OCI-LY7 (cell line): ENCODE data around the gene MKI67. TPM values are rescaled to one million over a fixed set of nuclear protein-coding genes. Genes with fewer than 3 reads are reported as not detected.
"Not testable (repeated sequence)": the region's sequence is repeated elsewhere in the genome, so short reads cannot be mapped to it uniquely, and the experiment has no call there.

Source experiments
- BruUV-seq: library from RNA; stranded (reverse); fragments of 400-500 nt; replicated peaks from 2 replicates; lab custom pipeline; 2021; lab: Mats Ljungman, UMichigan
- CTCF ChIA-PET: fragments of 300-600 bp; sonication (Branson Sonifier 250); formaldehyde crosslinking; loops from one replicate; lab custom pipeline; 2022; ENCODE audit warnings: antibody characterized with exemption; ENCODE audit not compliant: unreplicated experiment; lab: Charles Lee
- POLR2A ChIA-PET: fragments of 300-600 bp; sonication (Branson Sonifier 250); formaldehyde crosslinking; loops from one replicate; lab custom pipeline; 2022; ENCODE audit warnings: antibody characterized with exemption; lab: Charles Lee
- DNase-seq: peaks from one replicate; pipeline ENCODE4 v3.0.0-alpha.2; 2015; ENCODE audit warnings: low spot score
- H2AFZ ChIP-seq: fragments of 200-600 bp; sonication (generic), shearing (Covaris generic); 2 replicates; pipeline ENCODE4 v1.6.1; 2014; ENCODE audit warnings: mild to moderate bottlenecking, antibody characterized with exemption, low read length, moderate library complexity
- H3K27ac ChIP-seq: fragments of 200-600 bp; sonication (generic); 2 replicates; pipeline ENCODE4 v1.5.1; 2014; ENCODE audit warnings: mixed run types, low read depth, mild to moderate bottlenecking, moderate library complexity, low read length, inconsistent platforms; ENCODE audit not compliant: poor library complexity, severe bottlenecking
- H3K36me3 ChIP-seq: fragments of 200-600 bp; sonication (generic); 2 replicates; pipeline ENCODE4 v1.6.1; 2014; ENCODE audit warnings: mild to moderate bottlenecking, antibody characterized with exemption, low read length, moderate library complexity, mixed read lengths; ENCODE audit not compliant: insufficient read depth
- H3K4me1 ChIP-seq: fragments of 200-600 bp; sonication (generic); 2 replicates; pipeline ENCODE4 v1.5.1; 2014; ENCODE audit warnings: mild to moderate bottlenecking, low read length; ENCODE audit not compliant: insufficient read depth, poor library complexity, severe bottlenecking
- H3K4me2 ChIP-seq: fragments of 200-600 bp; sonication (generic); 2 replicates; pipeline ENCODE4 v1.6.1; 2014; ENCODE audit warnings: mild to moderate bottlenecking, low read length
- H3K4me3 ChIP-seq: fragments of 200-600 bp; sonication (generic); 2 replicates; pipeline ENCODE4 v1.5.1; 2014; ENCODE audit warnings: mild to moderate bottlenecking, low read depth, low read length; ENCODE audit not compliant: poor library complexity, severe bottlenecking
- H3K79me2 ChIP-seq: fragments of 200-600 bp; sonication (generic); 2 replicates; pipeline ENCODE4 v1.6.1; 2016; ENCODE audit warnings: low read depth, mild to moderate bottlenecking, low read length, moderate library complexity, mixed read lengths; ENCODE audit not compliant: insufficient read depth
- H3K9me2 ChIP-seq: fragments of 200-600 bp; sonication (generic); 2 replicates; pipeline ENCODE4 v1.6.1; 2016; ENCODE audit warnings: mild to moderate bottlenecking, low read length, mixed read lengths; ENCODE audit not compliant: insufficient read depth
- H3K9me3 ChIP-seq: fragments of 200-600 bp; sonication (generic); 2 replicates; pipeline ENCODE4 v1.6.1; 2014; ENCODE audit warnings: mild to moderate bottlenecking, mixed run types, low read length, mixed read lengths
- H4K20me1 ChIP-seq: fragments of 200-600 bp; sonication (generic); 2 replicates; pipeline ENCODE4 v1.6.1; 2014; ENCODE audit warnings: mild to moderate bottlenecking, antibody characterized with exemption, low read length, moderate library complexity, mixed read lengths; ENCODE audit not compliant: insufficient read depth
- EZH2phosphoT487 ChIP-seq: fragments of 200-600 bp; sonication (generic); IDR thresholded peaks from 2 replicates; pipeline ENCODE4 v1.6.1; 2018; ENCODE audit warnings: low read depth, borderline replicate concordance, mild to moderate bottlenecking, mixed run types, antibody characterized with exemption, low read length, moderate library complexity, mixed read lengths
- intact Hi-C: fragments of 100-400 bp; cut with micrococcal nuclease; formaldehyde crosslinking; loops from one replicate; pipeline ENCODE4 v1.10.0; 2022; ENCODE audit not compliant: unreplicated experiment
- total RNA-seq, 2 experiments: library from RNA; depleted of rRNA in 1 of 2; stranded (reverse); fragments of >200 nt in 1 of 2; shearing (Covaris generic) in 1 of 2; gene quantifications; 2 replicates each; pipeline ENCODE4 v1.2.3, GENCODE V29; 2014 to 2022
- TF ChIP-seq, protein P1 (sequence below): fragments of 200-600 bp; sonication (generic); conservative IDR thresholded peaks from 2 replicates; pipeline ENCODE4 v1.5.1; 2014; ENCODE audit warnings: mild to moderate bottlenecking, antibody characterized with exemption, low read length, moderate library complexity, mixed read lengths

MKI67 gene
- total RNA-seq, 2 experiments from 2014 or later: 139 to 192 TPM

DNA sequence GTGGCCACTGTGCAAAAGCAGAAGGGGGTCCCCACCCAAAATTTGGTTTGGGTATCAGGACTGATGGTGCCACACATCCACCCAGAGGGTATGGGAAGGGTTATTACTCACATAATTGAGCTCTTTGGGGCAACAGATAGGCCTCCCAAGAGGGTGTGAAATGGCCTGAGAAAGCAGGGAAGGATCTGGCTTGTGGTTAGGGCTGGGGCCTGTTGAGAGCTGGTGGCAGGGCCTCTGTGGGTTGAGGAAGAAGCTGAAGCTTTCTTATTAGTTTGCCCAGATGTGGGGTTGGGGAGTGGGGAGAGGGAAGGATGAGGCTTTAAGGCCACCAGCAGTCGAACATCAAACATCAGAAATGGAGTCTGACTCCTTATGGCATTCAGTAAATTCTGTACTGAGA, 18.3 kb upstream of the MKI67 start:
- Histone ChIP-seq H3K36me3 (no peaks in the 10 kb centered on the region), H3K4me1 (peaks cover 10% of the 10 kb centered on the region), H3K9me2 (no peaks in the 10 kb centered on the region), H3K4me2 (no peak overlapping the region), H3K9me3 (no peaks in the 10 kb centered on the region), H3K79me2 (no peaks in the 10 kb centered on the region), H4K20me1 (no peaks in the 10 kb centered on the region), H2AFZ (no peak overlapping the region), H3K4me3 (no peak overlapping the region), H3K27ac (no peak overlapping the region)
- POLR2A ChIA-PET: interaction anchor here (0.5 kb wide), 1 partner anchor 9 kb away, joined by 3 read pairs; no protein-coding TSS in a partner anchor
- DNase-seq: no peak
- no peak for TF ChIP-seq EZH2phosphoT487
- TF ChIP-seq, protein P1, sequence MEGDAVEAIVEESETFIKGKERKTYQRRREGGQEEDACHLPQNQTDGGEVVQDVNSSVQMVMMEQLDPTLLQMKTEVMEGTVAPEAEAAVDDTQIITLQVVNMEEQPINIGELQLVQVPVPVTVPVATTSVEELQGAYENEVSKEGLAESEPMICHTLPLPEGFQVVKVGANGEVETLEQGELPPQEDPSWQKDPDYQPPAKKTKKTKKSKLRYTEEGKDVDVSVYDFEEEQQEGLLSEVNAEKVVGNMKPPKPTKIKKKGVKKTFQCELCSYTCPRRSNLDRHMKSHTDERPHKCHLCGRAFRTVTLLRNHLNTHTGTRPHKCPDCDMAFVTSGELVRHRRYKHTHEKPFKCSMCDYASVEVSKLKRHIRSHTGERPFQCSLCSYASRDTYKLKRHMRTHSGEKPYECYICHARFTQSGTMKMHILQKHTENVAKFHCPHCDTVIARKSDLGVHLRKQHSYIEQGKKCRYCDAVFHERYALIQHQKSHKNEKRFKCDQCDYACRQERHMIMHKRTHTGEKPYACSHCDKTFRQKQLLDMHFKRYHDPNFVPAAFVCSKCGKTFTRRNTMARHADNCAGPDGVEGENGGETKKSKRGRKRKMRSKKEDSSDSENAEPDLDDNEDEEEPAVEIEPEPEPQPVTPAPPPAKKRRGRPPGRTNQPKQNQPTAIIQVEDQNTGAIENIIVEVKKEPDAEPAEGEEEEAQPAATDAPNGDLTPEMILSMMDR: no peak
- BruUV-seq: no TSS peak
- intact Hi-C loops: no loop called here
- CTCF ChIA-PET: no interaction called here

DNA sequence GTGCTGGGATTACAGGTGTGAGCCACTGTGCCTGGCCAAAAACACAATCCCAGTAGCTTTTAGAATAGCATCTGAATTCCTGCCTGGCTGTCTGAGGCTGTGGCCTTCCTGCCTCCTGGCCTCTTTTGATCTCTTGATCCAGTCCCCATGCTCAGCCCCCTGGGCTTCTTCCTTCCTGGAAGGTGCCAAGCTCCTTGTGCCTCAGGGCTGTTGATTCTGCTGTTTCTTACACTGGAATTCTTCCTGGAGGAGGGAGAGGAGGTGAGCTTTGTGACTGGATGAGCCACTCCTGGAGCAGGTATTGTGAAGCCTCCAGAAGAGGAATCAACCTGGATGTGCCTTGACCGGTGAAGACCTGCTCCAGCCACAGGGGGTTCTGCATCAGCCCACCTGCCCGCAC, 17.3 kb upstream of the MKI67 start:
- POLR2A ChIA-PET: no interaction called here

DNA sequence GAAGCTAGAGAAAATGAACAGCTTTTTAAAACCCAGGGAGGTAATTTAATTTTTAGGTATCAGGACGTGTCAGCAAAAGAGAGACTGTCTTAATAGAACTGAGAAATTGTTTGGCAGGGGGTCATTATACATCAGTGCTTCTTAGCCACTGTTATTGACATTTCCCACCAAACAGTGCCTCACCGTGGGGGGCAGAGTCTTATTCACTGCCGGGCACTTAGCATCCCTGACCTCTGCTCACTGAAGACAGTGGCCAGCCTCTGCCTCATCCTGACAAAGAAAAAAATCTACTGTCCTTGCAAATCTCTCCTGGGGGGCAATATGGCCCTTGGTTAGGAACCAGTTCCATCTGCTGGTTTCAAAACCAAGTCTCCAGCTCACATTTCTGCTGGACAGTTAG, 14.2 kb upstream of the MKI67 start:
- no peak for TF ChIP-seq EZH2phosphoT487
- TF ChIP-seq, protein P1: no peak
- intact Hi-C loops: no loop called here
- CTCF ChIA-PET: no interaction called here
- no peak for DNase-seq
- BruUV-seq: no TSS peak
- H3K9me2 ChIP-seq: no peaks in the 10 kb centered on the region
- no peaks in the 10 kb centered on the region for H3K4me1 ChIP-seq
- no peaks in the 10 kb centered on the region for H3K36me3 ChIP-seq
- no peaks in the 10 kb centered on the region for H3K79me2 ChIP-seq
- no peak overlapping the region for H2AFZ ChIP-seq
- H3K9me3 ChIP-seq: no peaks in the 10 kb centered on the region
- POLR2A ChIA-PET: no interaction called here
- no peak overlapping the region for H3K27ac ChIP-seq
- H3K4me2 ChIP-seq: no peak overlapping the region
- H4K20me1 ChIP-seq: no peaks in the 10 kb centered on the region
- H3K4me3 ChIP-seq: no peak overlapping the region

More for the DNA sequence above, 17.3 kb upstream of the MKI67 start:
- Histone ChIP-seq H3K4me1 (peaks cover 10% of the 10 kb centered on the region), H3K36me3 (no peaks in the 10 kb centered on the region), H3K4me3 (no peak overlapping the region), H3K4me2 (no peak overlapping the region), H4K20me1 (no peaks in the 10 kb centered on the region), H2AFZ (no peak overlapping the region), H3K9me2 (no peaks in the 10 kb centered on the region), H3K9me3 (no peaks in the 10 kb centered on the region), H3K79me2 (no peaks in the 10 kb centered on the region), H3K27ac (no peak overlapping the region)
- intact Hi-C loops: no loop called here
- CTCF ChIA-PET: no interaction called here
- BruUV-seq: no TSS peak
- TF ChIP-seq EZH2phosphoT487: no peak
- TF ChIP-seq, protein P1: no peak
- DNase-seq: no peak

DNA sequence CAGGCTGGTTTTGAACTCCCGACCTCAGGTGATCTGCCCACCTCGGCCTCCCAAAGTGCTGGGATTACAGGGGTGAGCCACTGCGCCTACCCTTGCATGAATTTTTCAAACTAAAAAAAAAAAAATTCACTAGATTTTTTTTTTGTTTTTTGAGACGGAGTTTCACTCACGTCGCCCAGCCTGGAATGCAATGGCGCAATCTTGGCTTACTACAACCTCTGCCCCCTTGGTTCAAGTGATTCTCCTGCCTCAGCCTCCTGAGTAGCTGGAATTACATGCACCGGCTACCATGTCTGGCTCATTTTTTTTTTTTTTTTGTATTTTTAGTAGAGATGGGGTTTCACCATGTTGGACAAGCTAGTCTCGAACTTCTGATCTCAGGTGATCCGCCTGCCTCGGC, 12.2 kb upstream of the MKI67 start:
- H3K4me3 ChIP-seq, H4K20me1 ChIP-seq, H2AFZ ChIP-seq, BruUV-seq, H3K27ac ChIP-seq, H3K4me1 ChIP-seq, H3K36me3 ChIP-seq, H3K4me2 ChIP-seq, CTCF ChIA-PET, DNase-seq, H3K9me2 ChIP-seq, intact Hi-C loops, H3K9me3 ChIP-seq, H3K79me2 ChIP-seq: not testable (repeated sequence)
- POLR2A ChIA-PET: interaction anchor here (1.1 kb wide), 1 partner anchor 13 kb away, joined by 5 read pairs; no protein-coding TSS in a partner anchor
